DMS153 treated with DMSO at 0.1 percent for 48 hours (cell line): ENCODE data around the gene PTGFRN.
"Not testable (repeated sequence)": the region's sequence is repeated elsewhere in the genome, so short reads cannot be mapped to it uniquely, and the experiment has no call there.

Experiments
- DNase-seq: peaks from one replicate; lab custom pipeline; 2025; ENCODE audit not compliant: unreplicated experiment; lab: John Stamatoyannopoulos, UW

PTGFRN gene

GRCh38 chr1:116909512-116910378 is at the start of gene PTGFRN:
TSS of gene PTGFRN (plus strand) at chr1:116909916. CDS start at chr1:116910204, 288 bp downstream.
- DNase-seq, result peak; percentile 19

- not testable (repeated sequence) for DNase-seq
These were observed 49.5 kb upstream of the PTGFRN start for GRCh38 chr1:116860167-116860566.

GRCh38 chr1:116861137-116861536 is 48.6 kb upstream of the PTGFRN start:
- no peak for DNase-seq

- not testable (repeated sequence) for DNase-seq
These were observed 46.7 kb upstream of the PTGFRN start for GRCh38 chr1:116863031-116863430.

DNA sequence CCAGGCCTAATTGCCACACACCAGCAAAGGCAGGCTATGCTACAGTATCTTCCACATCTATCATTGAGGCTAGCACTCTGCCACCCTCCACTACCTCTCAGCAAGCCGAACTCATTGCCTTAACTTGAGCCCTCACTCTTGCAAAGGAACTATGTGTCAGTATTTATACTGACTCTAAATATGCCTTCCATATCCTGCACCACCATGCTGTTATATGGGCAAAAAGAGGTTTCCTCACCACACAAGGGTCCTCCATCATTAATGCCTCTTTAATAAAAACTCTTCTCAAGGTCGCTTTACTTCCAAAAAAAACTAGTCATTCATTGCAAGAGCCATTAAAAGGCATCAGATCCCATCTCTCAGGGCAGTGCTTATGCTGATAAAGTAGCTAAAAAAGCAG is 43.2 kb upstream of the PTGFRN start:
- DNase-seq, result not testable (repeated sequence)

GRCh38 chr1:116868385-116868784 is 41.3 kb upstream of the PTGFRN start:
- no peak for DNase-seq

- no peak for DNase-seq
These were observed 40.1 kb upstream of the PTGFRN start for GRCh38 chr1:116869611-116870010.

DNA sequence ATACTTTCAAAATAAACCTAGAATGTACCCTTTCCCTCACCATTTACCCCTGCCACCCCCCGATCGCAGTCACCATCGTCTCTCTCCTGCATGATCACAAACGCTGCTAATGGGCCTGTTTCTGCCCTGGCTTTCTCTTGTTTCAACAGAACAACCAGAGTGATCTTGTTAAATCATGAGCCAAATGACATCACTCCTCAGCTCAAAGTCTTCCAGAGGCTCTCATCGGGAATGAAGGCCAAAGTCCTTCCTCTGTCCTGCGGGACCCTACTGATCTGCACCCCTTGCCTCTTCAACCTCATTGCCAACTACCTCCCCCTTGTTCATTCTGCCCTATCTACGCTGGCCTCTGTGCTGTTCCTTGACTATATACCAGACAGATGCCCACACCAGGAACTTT is 39.4 kb upstream of the PTGFRN start:
- no peak for DNase-seq

DNA sequence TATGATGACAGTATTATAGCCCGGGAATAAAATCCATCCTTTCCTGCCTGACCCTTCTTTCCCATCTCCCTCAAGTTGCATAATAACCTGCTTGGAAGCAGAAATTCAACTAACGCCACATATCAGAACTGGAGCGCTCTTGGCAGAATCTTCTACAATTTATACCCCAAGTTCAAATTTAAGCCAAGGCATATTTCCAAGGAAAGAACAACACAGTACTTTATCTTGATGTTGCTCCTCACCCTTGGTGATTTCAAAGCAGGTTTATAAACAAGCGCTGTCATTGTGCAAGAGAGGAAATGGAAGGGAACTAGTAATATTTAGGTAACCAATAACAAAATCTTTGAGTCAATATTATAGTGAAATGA is 38.0 kb upstream of the PTGFRN start:
- no peak for DNase-seq

DNA sequence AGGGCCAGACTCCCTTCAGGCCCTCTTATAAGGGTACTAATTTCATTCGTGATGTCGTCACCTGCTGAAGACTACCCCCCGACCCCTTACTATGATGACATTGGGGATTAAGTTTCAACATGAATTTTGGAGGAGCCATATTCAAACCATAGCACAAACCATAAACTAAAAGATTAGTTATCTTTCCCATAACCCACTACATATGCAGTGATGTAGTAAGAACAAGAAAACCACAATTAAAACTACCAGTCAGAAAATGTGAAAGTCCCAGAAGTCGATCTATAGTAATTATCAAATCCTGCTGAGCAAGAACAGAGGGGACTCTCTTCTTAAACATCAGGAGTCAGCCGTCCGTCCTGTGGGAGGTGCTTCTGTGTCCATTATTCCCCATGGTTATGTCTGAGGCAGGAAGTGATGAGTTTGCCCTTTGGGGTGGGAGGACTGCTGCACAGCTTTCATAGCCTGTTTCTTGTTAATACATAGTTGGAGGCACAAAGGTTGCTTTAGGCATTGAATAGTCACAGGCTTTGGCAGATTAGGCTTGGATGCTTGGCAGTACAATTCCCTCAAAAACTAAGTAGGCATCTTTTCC is 35.9 kb upstream of the PTGFRN start:
- no peak for DNase-seq

- no peak for DNase-seq
These were observed 34.9 kb upstream of the PTGFRN start for GRCh38 chr1:116874733-116875249.

GRCh38 chr1:116875391-116875790 is 34.3 kb upstream of the PTGFRN start:
- no peak for DNase-seq

GRCh38 chr1:116875946-116876345 is 33.8 kb upstream of the PTGFRN start:
- not testable (repeated sequence) for DNase-seq

DNA sequence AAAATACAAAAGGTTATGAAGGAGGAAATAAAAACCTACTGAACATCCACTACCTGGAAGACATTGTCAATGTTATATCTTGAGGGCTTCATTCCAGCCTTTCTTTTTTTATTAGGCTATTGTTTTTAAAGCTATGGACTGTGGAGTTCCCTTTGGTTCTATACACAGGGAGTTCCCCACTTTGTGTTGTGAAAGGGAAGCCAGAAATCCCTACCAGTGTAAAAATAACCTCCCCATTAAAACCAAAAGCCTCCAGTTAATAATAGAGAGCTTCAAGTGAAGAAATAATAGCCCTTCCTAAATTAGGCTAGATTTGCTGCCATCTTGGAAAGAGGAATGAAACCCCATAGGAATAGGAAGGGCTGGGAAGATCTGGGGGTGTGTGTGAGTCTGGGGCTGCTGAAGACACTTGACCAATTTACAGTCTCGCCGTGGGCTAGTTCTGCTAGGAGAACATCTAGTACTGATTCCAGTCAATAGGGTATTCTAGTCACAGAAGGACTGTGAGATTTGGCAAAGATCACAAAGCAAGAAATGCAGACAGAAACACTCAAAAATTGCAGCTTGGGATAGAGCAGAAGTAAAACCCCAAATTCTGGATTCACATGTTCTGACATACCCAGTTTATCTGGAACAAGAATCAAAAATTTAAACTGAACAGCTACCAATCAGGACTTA is 32.4 kb upstream of the PTGFRN start:
- no peak for DNase-seq

DNA sequence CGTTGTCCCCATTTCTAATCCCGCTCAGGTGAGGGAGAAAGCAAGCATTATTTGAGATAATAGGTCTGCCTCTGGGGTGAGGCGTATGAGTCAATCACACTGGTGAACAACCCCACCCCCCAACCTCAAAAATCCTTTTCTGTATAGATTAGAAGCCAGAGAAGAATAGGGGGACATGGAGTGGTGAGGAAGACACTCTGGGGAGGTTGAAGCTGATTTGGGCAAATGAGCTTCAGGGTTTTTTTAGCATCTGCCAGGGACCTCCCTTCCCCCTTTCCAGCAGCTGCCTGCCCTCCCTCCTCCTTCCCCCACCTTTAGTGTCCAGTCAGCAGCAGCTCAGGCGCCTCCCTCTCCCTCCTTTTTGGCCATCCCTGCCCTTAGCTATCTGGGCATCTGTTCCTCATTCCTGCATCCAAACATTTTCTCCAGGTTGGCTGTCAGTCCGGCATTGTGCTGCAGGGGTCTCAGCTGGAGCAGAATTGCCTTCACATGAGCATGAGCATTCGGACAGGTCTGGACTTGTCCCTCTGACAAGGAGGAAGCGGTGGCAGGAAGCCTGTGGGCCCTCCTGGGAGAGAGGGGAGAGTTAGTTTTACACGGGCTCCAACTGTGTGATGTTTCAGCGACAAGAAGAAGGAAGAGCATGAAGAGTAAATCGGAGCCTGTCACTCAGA is 30.8 kb upstream of the PTGFRN start:
- peak; percentile 77 for DNase-seq

GRCh38 chr1:116879478-116880133 is 30.1 kb upstream of the PTGFRN start:
- no peak for DNase-seq

GRCh38 chr1:116880917-116881316 is 28.8 kb upstream of the PTGFRN start:
- DNase-seq, result no peak

DNA sequence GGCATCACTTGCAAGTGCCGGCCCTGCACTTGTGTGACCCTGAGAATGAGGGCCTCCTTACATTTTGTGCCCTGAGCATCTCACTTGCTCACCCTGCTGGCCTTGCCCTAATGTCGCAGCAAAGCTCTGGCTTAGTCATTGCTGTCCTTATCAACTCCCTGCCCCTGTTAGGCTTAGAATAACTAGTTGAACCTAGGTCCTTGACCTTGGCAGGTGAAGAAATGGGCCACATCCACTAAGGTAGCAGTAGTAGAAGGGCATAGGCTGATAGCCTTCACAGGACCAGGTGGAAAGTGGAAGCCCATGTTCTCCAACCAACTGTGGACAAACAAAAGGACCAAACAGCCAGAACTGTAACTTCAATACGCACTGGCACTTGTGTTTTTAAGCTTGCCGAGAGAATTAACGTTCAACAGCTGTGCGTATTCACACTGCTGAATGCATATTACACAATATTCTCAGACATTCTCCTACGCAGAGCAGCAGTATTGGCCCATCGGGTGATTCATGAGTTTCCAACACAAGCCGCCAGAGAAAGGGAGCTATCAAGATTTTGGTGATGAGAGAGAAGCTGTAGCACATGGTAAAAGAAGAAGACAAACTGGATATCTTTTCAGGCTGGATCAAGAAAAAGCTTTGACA is 27.7 kb upstream of the PTGFRN start:
- DNase-seq, result peak; percentile 13

DNA sequence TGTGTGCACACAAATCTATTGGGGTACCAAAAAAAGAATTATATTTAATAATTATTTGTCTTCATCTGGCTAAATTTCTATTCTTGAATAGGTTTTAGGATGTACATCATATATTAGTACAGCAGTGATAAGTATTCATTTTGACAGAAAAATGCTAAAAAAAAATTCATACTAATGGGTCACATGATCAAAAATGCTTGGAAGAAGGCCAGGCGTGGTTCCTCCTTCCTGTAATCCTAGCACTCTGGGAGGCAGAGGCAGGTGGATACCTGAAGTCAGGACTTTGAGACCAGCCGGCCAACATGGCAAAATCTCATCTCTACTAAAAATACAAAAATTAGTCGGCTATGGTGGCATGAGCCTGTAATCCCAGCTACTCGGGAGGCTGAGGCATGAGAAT is 26.9 kb upstream of the PTGFRN start:
- no peak for DNase-seq

GRCh38 chr1:116886291-116886878 is 23.3 kb upstream of the PTGFRN start:
- no peak for DNase-seq
